Urothelium cell line (cell line): Measurements from ENCODE around the gene AGAP5.
"Not testable (repeated sequence)": the region's sequence is repeated elsewhere in the genome, so short reads cannot be mapped to it uniquely, and the experiment has no call there.

Experiments used
- DNase-seq: peaks from one replicate; pipeline ENCODE4 v3.0.0; 2011; ENCODE audit warnings: low spot score, mixed read lengths
- FAIRE-seq: peaks from 2 replicates; lab custom pipeline; 2011; peaks lifted over from hg19 to GRCh38; lab: Jason Lieb, UNC

The AGAP5 gene

DNA sequence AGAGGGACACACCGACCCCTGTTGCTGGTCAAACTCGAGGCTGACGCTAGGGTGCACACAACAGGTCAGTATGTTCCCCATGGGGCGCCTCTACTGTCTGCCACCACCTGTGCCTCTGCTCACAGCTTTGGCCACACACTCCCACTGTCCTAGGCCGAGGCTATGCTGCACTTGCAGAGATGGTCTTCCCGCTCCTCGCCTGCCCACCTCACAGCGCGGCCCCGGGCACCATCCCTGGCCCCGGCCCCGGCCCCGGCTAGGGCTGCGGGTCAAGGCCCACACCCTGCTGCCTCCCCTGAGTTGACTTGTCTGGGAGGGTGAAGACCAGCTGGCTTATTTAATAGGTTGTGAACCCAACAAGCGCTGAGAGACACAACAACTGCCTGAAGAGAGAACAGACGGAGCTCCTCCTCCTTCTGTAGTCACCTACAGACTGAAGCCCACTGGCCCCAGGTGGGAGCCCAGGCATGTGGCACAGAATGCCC lies at the start of gene AGAP5:
Gene AGAP5, minus strand, starts transcription at position 435 of the 485 bp plus-strand sequence. Its CDS starts 354 bp downstream, at position 81.
- not testable (repeated sequence) for DNase-seq, FAIRE-seq

DNA sequence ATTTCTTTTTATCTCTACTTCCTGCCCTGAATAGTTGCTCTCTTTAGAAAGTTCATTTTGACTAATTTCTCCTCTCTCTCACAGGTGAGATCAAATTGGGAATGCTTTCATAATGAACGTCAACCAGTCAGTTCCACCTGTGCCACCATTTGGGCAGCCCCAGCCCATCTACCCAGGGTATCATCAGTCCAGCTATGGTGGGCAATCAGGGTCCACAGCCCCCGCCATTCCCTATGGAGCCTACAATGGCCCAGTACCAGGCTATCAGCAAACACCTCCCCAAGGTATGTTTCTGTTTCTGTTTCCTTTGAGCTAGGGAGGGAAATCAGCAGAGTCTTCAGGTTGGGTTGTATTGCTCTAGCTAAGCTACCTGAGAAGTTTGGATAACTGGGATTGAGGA lies 48.8 kb upstream of the AGAP5 start:
- FAIRE-seq (no peak), DNase-seq (no peak)

DNA sequence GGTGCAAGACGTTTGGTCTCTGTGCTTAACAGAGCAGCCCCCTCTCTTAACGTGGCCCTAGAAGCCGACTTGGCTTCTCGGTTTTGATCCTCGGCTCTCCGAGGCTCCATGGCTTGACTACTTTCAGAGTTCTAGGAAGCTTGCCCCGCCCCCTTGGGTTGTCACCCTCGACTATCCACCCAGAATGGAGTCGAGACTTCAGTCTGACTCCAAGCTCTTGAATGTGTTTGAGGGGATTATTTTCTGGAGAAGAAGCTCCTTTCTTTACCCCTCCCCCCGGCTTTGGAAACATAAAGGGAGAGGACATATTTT lies 46.7 kb upstream of the AGAP5 start:
- DNase-seq, result peak; percentile 58
- FAIRE-seq, result no peak

- no peak for FAIRE-seq
- DNase-seq, result peak; percentile 97
Measured at GRCh38 chr10:73743905-73744663, 46.2 kb upstream of the AGAP5 start, which contains the start of gene SEC24C. Gene SEC24C, plus strand, starts transcription at chr10:73744372. Its CDS starts 2,461 bp downstream, at chr10:73746833.

GRCh38 chr10:73743327-73743904 lies 45.5 kb upstream of the AGAP5 start:
- DNase-seq, result no peak
- FAIRE-seq, result no peak

DNA sequence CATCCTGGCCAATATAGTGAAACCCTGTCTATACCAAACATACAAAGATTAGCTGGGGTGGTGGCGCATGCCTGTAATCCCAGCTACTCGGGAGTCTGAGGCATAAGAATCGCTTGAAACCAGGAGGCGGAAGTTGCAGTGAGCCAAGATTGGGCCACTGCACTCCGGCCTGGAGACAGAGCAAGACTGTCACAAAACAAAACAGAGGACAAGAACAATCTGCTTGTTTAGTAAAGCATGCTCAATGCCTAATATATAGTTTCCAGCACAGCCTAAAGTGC lies 44.5 kb upstream of the AGAP5 start:
- DNase-seq (no peak), FAIRE-seq (no peak)

GRCh38 chr10:73740501-73741254 lies 42.8 kb upstream of the AGAP5 start:
- not testable (repeated sequence) for DNase-seq, FAIRE-seq

GRCh38 chr10:73734796-73735305 lies 36.9 kb upstream of the AGAP5 start:
- DNase-seq (no peak), FAIRE-seq (no peak)

DNA sequence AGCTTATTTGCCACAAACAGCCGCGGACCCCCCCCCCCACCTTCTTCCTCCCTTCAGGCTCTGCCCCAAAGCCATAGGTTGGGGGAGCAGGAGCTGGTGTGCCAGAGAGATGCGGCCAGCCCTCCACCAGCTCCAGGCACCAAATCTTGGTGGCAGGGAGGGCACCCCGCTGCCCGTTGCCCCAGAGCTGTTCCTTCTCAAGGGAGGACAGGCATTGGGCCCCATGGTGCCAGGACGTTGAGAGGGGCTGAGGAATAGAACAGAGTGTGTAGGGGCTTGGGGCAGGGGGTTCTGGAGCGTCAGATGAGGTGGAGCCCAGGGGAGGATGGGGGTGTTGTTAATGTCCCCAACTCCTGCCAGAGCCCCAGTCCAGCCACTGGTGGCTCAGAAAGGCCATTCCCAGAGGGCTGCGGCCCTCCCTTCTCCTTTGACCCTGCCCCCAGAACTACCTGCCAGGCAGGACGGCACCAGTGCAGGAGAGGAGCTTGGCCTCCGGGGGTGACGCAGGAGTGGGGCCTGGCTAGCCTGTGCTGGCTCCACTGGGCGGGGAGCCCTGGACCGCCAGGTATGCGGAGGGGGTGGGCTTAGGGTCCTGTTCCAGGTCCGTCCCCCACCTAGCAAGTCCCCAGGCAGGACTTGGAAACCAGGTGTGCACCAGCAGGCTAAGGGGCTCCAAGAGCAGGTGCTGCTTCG lies 36.3 kb upstream of the AGAP5 start:
- no peak for FAIRE-seq

GRCh38 chr10:73732931-73733623 lies 35.2 kb upstream of the AGAP5 start:
- DNase-seq (no peak), FAIRE-seq (no peak)

More for the DNA sequence above, 36.3 kb upstream of the AGAP5 start:
- DNase-seq, result no peak

GRCh38 chr10:73732426-73732825 lies 34.5 kb upstream of the AGAP5 start:
- no peak for DNase-seq

DNA sequence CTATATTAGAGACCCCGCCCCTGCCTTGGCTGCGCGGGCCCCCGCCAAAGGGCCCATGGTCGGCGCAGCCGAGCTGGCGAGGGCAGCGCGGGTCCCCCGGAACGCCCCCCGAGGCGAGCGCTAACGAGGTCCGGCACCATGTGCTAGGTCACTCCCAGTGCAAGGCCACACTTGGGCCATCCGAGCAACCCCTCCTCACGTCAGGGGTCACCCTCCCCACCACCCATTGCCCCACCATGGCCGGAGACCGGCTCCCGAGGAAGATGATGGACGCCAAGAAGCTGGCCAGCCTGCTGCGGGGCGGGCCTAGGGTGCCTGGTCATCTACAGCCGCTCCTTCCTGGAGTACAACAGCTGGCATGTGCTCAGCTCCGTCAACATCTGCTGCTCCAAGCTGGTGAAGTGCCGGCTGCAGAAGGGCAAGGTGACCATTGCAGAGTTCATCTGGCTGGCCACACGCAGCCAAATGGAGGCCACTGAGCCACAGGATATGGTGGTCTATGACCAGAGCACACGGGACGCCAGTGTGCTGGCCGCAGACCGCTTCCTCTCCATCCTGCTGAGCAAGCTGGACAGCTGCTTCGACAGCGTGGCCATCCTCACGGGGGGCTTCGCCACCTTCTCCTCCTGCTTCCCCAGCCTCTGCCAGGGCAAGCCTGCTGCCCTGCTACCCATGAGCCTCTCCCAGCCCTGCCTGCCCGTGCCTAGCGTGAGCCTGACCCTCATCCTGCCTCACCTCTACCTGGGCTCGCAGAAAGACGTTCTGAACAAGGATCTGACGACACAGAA lies 33.9 kb upstream of the AGAP5 start:
- DNase-seq (no peak), FAIRE-seq (no peak)

More at GRCh38 chr10:73732426-73732825, 34.5 kb upstream of the AGAP5 start:
- FAIRE-seq, result no peak

- DNase-seq, result peak; percentile 85
- peak; percentile 5 for FAIRE-seq
Measured at GRCh38 chr10:73730153-73730906, 32.4 kb upstream of the AGAP5 start.

GRCh38 chr10:73729781-73730152 lies 31.9 kb upstream of the AGAP5 start:
- FAIRE-seq, DNase-seq: not testable (repeated sequence)

DNA sequence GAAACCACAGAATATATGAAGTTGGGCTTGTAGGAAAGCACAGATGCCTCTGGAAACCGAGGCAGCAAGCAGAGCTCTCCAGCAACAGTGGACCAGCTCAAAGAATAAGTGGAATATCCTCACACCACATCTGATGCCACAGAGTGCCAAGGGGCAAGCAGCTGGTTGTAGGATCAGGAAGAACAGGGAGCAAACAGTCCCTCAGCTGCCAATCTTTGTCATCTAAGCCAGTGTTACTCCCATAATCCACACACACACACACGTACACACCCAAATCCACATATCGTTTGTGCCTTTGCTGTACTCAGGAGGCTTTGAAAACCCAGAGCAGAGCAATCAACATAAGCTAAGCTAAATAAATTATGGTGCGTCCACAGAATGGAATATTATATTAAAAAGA lies 25.6 kb upstream of the AGAP5 start:
- no peak for FAIRE-seq

GRCh38 chr10:73720561-73720960 lies 22.7 kb upstream of the AGAP5 start:
- DNase-seq, result not testable (repeated sequence)

More for the DNA sequence above, 25.6 kb upstream of the AGAP5 start:
- DNase-seq, result no peak

GRCh38 chr10:73717556-73717955 lies 19.6 kb upstream of the AGAP5 start:
- no peak for DNase-seq
- no peak for FAIRE-seq

More at GRCh38 chr10:73720561-73720960, 22.7 kb upstream of the AGAP5 start:
- not testable (repeated sequence) for FAIRE-seq

- FAIRE-seq, result no peak
- DNase-seq, result no peak
Measured at GRCh38 chr10:73716251-73716650, 18.3 kb upstream of the AGAP5 start.
